ENCODE data around the gene GKN2. TPM values are rescaled to one million over a fixed set of nuclear protein-coding genes. Genes with fewer than 3 reads are reported as not detected.
"Not testable (repeated sequence)": the region's sequence is repeated elsewhere in the genome, so short reads cannot be mapped to it uniquely, and the experiment has no call there.

GKN2 gene
- total RNA-seq, 1 experiment from 2014 or later = not detected

DNA sequence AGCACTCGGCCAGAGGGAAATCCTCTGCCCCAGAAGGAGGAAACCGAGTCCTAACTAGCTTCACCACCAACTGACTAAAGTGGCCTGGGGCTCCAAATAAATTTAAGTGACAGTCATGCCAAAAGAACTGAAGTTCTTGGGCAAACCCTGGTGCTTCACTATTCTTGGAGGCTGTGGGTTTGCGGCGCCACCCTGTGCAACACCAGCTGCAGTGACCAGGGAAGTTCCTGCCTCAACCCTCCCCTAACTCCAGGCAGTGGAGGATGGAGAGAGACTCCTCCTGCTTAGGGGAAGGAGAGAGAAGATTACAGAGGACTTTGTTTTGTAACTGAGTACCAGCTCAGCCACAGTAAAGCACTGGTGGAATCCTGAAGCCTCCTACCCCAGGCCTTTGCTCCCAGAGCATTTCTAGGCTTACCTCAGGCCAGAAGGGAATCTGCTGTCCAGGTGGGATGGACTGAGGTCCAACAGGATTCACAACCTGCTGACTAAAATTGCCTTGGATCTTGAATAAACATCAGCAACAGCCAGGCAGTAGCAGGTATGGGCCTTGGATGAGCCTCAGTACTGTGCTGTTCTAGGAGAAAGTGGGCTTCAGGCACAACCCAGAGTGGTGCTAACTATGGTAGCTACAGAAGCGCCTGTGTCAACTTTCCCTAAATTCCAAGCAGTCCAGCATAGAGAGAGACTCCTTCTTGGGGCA lies 52.0 kb downstream of the GKN2 start:
- H3K4me1 ChIP-seq (ENCODE audit: control insufficient read depth, insufficient read depth, low read length) = no peaks in the 10 kb centered on the region
- TF ChIP-seq SIN3A (IDR thresholded peaks at IDR 0.05; ENCODE audit: borderline replicate concordance, insufficient read depth, low read depth, low read length) (no peak), TCF7L2 (IDR thresholded peaks at IDR 0.05; ENCODE audit: low read depth, low read length) (no peak), POLR2AphosphoS5 (IDR thresholded peaks at IDR 0.05; ENCODE audit: low read depth, low read length) (no peak), REST (IDR thresholded peaks at IDR 0.05; ENCODE audit: insufficient read depth in 1 of 2, low read depth in 2 of 2, low read length in 1 of 2) (no peak)
- TF ChIP-seq, protein P1, sequence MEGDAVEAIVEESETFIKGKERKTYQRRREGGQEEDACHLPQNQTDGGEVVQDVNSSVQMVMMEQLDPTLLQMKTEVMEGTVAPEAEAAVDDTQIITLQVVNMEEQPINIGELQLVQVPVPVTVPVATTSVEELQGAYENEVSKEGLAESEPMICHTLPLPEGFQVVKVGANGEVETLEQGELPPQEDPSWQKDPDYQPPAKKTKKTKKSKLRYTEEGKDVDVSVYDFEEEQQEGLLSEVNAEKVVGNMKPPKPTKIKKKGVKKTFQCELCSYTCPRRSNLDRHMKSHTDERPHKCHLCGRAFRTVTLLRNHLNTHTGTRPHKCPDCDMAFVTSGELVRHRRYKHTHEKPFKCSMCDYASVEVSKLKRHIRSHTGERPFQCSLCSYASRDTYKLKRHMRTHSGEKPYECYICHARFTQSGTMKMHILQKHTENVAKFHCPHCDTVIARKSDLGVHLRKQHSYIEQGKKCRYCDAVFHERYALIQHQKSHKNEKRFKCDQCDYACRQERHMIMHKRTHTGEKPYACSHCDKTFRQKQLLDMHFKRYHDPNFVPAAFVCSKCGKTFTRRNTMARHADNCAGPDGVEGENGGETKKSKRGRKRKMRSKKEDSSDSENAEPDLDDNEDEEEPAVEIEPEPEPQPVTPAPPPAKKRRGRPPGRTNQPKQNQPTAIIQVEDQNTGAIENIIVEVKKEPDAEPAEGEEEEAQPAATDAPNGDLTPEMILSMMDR (IDR thresholded peaks at IDR 0.05) = no peak
- H3K27me3 ChIP-seq (ENCODE audit: control insufficient read depth, insufficient read depth, low read length) = no peaks in the 10 kb centered on the region
- BruUV-seq (replicated peaks) = no TSS peak
- H3K36me3 ChIP-seq (ENCODE audit: control insufficient read depth, insufficient read depth, low read length) = no peaks in the 10 kb centered on the region
- POLR2A ChIA-PET = no interaction called here
- in situ Hi-C loops (cut with HindIII; ENCODE audit: low pct_unique_long_range_greater_than_20kb, low sequenced_read_pairs) (no loop called here), intact Hi-C loops (cut with micrococcal nuclease; ENCODE audit: unreplicated experiment) (loop anchor here (5.0 kb wide), 1 partner anchor 438 kb away; no protein-coding TSS in a partner anchor)
- CTCF ChIA-PET = no interaction called here
- H3K4me3 ChIP-seq (ENCODE audit: low read depth in 2 of 2, low read length in 2 of 2) = no peak overlapping the region
- ATAC-seq (no peak), DNase-seq (ENCODE audit: low read depth, low spot score) (no peak)
- no peak overlapping the region for H3K27ac ChIP-seq (ENCODE audit: low read length)
- no peaks in the 10 kb centered on the region for H3K9me3 ChIP-seq (ENCODE audit: control insufficient read depth, insufficient read depth, low read depth, low read length)

DNA sequence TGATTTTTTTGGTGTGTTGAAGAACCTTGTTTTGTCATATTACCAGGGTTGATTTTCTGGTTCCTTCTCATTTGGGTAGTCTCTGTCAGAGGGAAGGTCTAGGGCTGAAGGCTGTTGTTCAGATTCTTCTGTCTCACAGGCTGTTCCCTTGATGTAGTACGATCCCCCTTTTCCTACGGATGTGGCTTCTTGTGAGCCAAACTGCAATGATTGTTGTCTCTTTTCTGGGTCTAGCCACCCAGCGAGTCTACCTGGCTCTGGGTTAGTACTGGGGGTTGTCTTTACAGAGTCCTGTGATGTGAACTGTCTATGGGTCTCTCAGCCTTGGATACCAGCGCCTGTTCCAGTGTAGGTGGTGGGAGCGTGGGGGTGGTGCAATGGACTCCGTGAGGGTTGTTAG lies 56.7 kb downstream of the GKN2 start:
- ATAC-seq; in situ Hi-C loops (cut with HindIII; ENCODE audit: low pct_unique_long_range_greater_than_20kb, low sequenced_read_pairs); BruUV-seq (replicated peaks); H3K27me3 ChIP-seq (ENCODE audit: control insufficient read depth, insufficient read depth, low read length); intact Hi-C loops (cut with micrococcal nuclease; ENCODE audit: unreplicated experiment); POLR2A ChIA-PET; CTCF ChIA-PET; DNase-seq (ENCODE audit: low read depth, low spot score); H3K36me3 ChIP-seq (ENCODE audit: control insufficient read depth, insufficient read depth, low read length); H3K9me3 ChIP-seq (ENCODE audit: control insufficient read depth, insufficient read depth, low read depth, low read length); H3K4me3 ChIP-seq (ENCODE audit: low read depth in 2 of 2, low read length in 2 of 2); H3K27ac ChIP-seq (ENCODE audit: low read length); H3K4me1 ChIP-seq (ENCODE audit: control insufficient read depth, insufficient read depth, low read length): not testable (repeated sequence)

Other genes with a start within 250 kb of the GKN2 start
- gene ARHGAP25, start 218.1 kb downstream of the GKN2 start, total RNA-seq (2021; ENCODE audit: unreplicated experiment) = 0.49 TPM
- not detected for gene BMP10, start 81.5 kb downstream of the GKN2 start, total RNA-seq (2021; ENCODE audit: unreplicated experiment)
- gene GKN1, start 21.7 kb upstream of the GKN2 start, total RNA-seq (2021; ENCODE audit: unreplicated experiment) = not detected
- 132 TPM for gene ANTXR1, start 60.3 kb upstream of the GKN2 start, total RNA-seq (2021; ENCODE audit: unreplicated experiment)